ENCODE data around the gene TF.

DNA sequence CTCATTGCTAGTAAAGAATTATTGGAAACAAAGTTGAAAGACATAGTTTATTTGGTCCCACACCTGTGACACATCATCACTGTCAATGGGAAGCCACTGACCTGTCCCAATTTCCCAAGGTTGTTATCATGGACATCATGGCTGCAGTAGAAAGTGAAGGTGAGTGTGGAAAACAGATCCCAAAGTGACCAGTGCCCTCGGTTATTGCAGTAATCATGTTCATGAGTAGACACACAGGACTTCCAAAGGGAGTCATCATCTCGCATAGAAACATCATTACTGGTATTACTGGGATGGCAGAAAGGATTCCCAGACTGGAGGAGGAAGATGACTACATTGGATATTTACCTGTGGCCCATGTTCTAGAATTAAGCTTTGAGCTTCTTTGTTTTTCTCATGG is 14.7 kb downstream of the TF start:
- TF ChIP-seq, protein P1, sequence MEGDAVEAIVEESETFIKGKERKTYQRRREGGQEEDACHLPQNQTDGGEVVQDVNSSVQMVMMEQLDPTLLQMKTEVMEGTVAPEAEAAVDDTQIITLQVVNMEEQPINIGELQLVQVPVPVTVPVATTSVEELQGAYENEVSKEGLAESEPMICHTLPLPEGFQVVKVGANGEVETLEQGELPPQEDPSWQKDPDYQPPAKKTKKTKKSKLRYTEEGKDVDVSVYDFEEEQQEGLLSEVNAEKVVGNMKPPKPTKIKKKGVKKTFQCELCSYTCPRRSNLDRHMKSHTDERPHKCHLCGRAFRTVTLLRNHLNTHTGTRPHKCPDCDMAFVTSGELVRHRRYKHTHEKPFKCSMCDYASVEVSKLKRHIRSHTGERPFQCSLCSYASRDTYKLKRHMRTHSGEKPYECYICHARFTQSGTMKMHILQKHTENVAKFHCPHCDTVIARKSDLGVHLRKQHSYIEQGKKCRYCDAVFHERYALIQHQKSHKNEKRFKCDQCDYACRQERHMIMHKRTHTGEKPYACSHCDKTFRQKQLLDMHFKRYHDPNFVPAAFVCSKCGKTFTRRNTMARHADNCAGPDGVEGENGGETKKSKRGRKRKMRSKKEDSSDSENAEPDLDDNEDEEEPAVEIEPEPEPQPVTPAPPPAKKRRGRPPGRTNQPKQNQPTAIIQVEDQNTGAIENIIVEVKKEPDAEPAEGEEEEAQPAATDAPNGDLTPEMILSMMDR (conservative IDR thresholded peaks at IDR 0.05; ENCODE audit: low read length): no peak
- no peak for TF ChIP-seq EZH2phosphoT487 (IDR thresholded peaks at IDR 0.05; ENCODE audit: borderline replicate concordance, low read depth, low read length)
